HCT116 (cell line): ENCODE measurements around the gene OMP. TPM values are rescaled to one million over a fixed set of nuclear protein-coding genes. Genes with fewer than 3 reads are reported as not detected.

ENCODE experiments used
- ATAC-seq: fragments of 200-7000 bp; cut with Tn5 transposase; 2 replicates; pipeline ENCODE4 v1.9.1; 2020; ENCODE audit warnings: mild to moderate bottlenecking, moderate library complexity
- BruUV-seq: library from RNA; stranded (reverse); fragments of 400-500 nt; replicated peaks from 2 replicates; lab custom pipeline; 2021; lab: Mats Ljungman, UMichigan
- CTCF ChIA-PET: fragments of 300-600 bp; sonication (Branson Sonifier 250); formaldehyde crosslinking; loops from one replicate; lab custom pipeline; 2021; ENCODE audit warnings: antibody characterized with exemption; lab: Charles Lee
- POLR2A ChIA-PET: fragments of 300-600, 350-600 bp; sonication (Branson Sonifier 250); formaldehyde crosslinking; loops from one replicate; lab custom pipeline; 2021; ENCODE audit warnings: antibody characterized with exemption; lab: Charles Lee
- RAD21 ChIA-PET, 2 experiments: fragments of 300-600 bp; sonication (Branson Sonifier 250); formaldehyde crosslinking; loops; one replicate each; lab custom pipeline; 2023; ENCODE audit warnings: low total read pairs in 2 of 2; ENCODE audit not compliant: uncharacterized antibody in 2 of 2, unreplicated experiment in 2 of 2, low non-redundant PET in 1 of 2; lab: Charles Lee
- DNase-seq: peaks from one replicate; pipeline ENCODE4 v3.0.0-alpha.2; 2010; ENCODE audit warnings: low read depth, low spot score
- H2AFZ ChIP-seq: fragments of 200-600 bp; shearing (Covaris generic), sonication (generic); 2 replicates; pipeline ENCODE4 v1.6.1; 2017; ENCODE audit warnings: low read depth, mixed run types, mixed read lengths, antibody characterized with exemption, low read length; ENCODE audit not compliant: poor library complexity, severe bottlenecking
- H3K27ac ChIP-seq: 2 replicates; pipeline ENCODE4 v1.5.1; 2012; ENCODE audit warnings: low read depth, low read length
- H3K27me3 ChIP-seq: fragments of 200-600 bp; sonication (generic); 2 replicates; pipeline ENCODE4 v1.6.1; 2016; ENCODE audit warnings: mixed run types, low read length, mixed read lengths; ENCODE audit not compliant: insufficient read depth
- H3K36me3 ChIP-seq, 2 experiments: fragments of 200-500 bp in 1 of 2; fragments of 200-600 bp in 1 of 2; sonication (Bioruptor generic) in 1 of 2; sonication (generic) in 1 of 2; 2 replicates each; pipeline versions ENCODE4 v1.5.1 to v1.6.1; 2014 to 2016; ENCODE audit warnings: low read length in 2 of 2, inconsistent platforms in 1 of 2, mixed read lengths in 1 of 2, mixed run types in 1 of 2; ENCODE audit not compliant: insufficient read depth in 2 of 2, control insufficient read depth in 1 of 2
- H3K4me1 ChIP-seq, 2 experiments: fragments of 200-600 bp in 1 of 2; sonication (generic) in 1 of 2; 2 replicates each; pipeline versions ENCODE4 v1.5.1 to v1.6.1; 2012 to 2017; ENCODE audit warnings: low read length in 2 of 2, inconsistent platforms in 1 of 2, mild to moderate bottlenecking in 1 of 2, mixed read lengths in 1 of 2, mixed run types in 1 of 2, moderate library complexity in 1 of 2; ENCODE audit not compliant: insufficient read depth in 2 of 2, control insufficient read depth in 1 of 2
- H3K4me2 ChIP-seq: fragments of 200-600 bp; sonication (generic); 2 replicates; pipeline ENCODE4 v1.6.1; 2017; ENCODE audit warnings: mixed run types, low read length, mixed read lengths
- H3K4me3 ChIP-seq, 2 experiments: fragments of 200-600 bp in 1 of 2; sonication (generic) in 1 of 2; replicated peaks in 1 of 2; 2 replicates each; pipeline ENCODE4 v1.5.1; 2011 to 2016; ENCODE audit warnings: low read length in 2 of 2, control low read depth in 1 of 2, low read depth in 1 of 2, mild to moderate bottlenecking in 1 of 2, mixed read lengths in 1 of 2, mixed run types in 1 of 2
- H3K79me2 ChIP-seq: fragments of 200-600 bp; sonication (generic); 2 replicates; pipeline ENCODE4 v1.6.1; 2017; ENCODE audit warnings: mild to moderate bottlenecking, mixed run types, low read length, moderate library complexity, mixed read lengths; ENCODE audit not compliant: insufficient read depth
- H3K9ac ChIP-seq: fragments of 200-600 bp; sonication (generic); 2 replicates; pipeline ENCODE4 v1.6.1; 2016; ENCODE audit warnings: low read length, mixed read lengths
- H3K9me2 ChIP-seq: fragments of 200-600 bp; sonication (generic), shearing (Covaris generic); 2 replicates; pipeline ENCODE4 v1.6.1; 2017; ENCODE audit warnings: mixed run types, mild to moderate bottlenecking, moderate library complexity; ENCODE audit not compliant: insufficient read depth
- H3K9me3 ChIP-seq, 2 experiments: fragments of 200-500 bp in 1 of 2; fragments of 200-600 bp in 1 of 2; sonication (Bioruptor generic) in 1 of 2; sonication (generic) in 1 of 2; 2 replicates each; pipeline ENCODE4 v1.6.1; 2014 to 2017; ENCODE audit warnings: low read length in 2 of 2, mixed read lengths in 2 of 2, inconsistent platforms in 1 of 2, low read depth in 1 of 2, mild to moderate bottlenecking in 1 of 2, mixed run types in 1 of 2, moderate library complexity in 1 of 2; ENCODE audit not compliant: control insufficient read depth in 1 of 2, insufficient read depth in 1 of 2
- H4K20me1 ChIP-seq: fragments of 200-600 bp; sonication (generic), shearing (Covaris generic); 2 replicates; pipeline ENCODE4 v1.6.1; 2017; ENCODE audit warnings: mixed run types, mild to moderate bottlenecking, moderate library complexity; ENCODE audit not compliant: insufficient read depth
- CBX3 ChIP-seq: IDR thresholded peaks from 2 replicates; pipeline ENCODE4 v1.6.1; 2012; ENCODE audit warnings: low read depth
- EGR1 ChIP-seq: IDR thresholded peaks from 2 replicates; pipeline ENCODE4 v1.6.1; 2012; ENCODE audit warnings: low read depth
- ELF1 ChIP-seq: IDR thresholded peaks from 2 replicates; pipeline ENCODE4 v1.6.1; 2012; ENCODE audit warnings: low read depth, borderline replicate concordance
- EZH2 ChIP-seq: fragments of 200-600 bp; sonication (generic); IDR thresholded peaks from 2 replicates; pipeline ENCODE4 v1.6.1; 2017; ENCODE audit warnings: antibody characterized with exemption, mixed run types
- FOSL1 ChIP-seq: IDR thresholded peaks from 2 replicates; pipeline ENCODE4 v1.6.1; 2012; ENCODE audit warnings: low read depth
- JUND ChIP-seq: IDR thresholded peaks from 2 replicates; pipeline ENCODE4 v1.6.1; 2012
- MAX ChIP-seq: IDR thresholded peaks from 2 replicates; pipeline ENCODE4 v1.6.1; 2012
- POLR2A ChIP-seq: IDR thresholded peaks from 2 replicates; pipeline ENCODE4 v1.7.0; 2011; ENCODE audit warnings: borderline replicate concordance; ENCODE audit not compliant: insufficient read depth, insufficient read length; ENCODE audit errors: extremely low read depth
- POLR2AphosphoS5 ChIP-seq: IDR thresholded peaks from 2 replicates; pipeline ENCODE4 v1.6.1; 2011; ENCODE audit warnings: mild to moderate bottlenecking, low read depth, low read length, moderate library complexity
- SIN3A ChIP-seq: IDR thresholded peaks from 2 replicates; pipeline ENCODE4 v1.6.1; 2012; ENCODE audit warnings: low read depth
- SP1 ChIP-seq: IDR thresholded peaks from 2 replicates; pipeline ENCODE4 v1.6.1; 2012; ENCODE audit warnings: low read depth
- YY1 ChIP-seq: IDR thresholded peaks from 2 replicates; pipeline ENCODE4 v1.6.1; 2011; ENCODE audit warnings: low read length, low read depth, moderate library complexity, mild to moderate bottlenecking; ENCODE audit not compliant: insufficient replicate concordance; ENCODE audit errors: extremely low read depth
- ZBTB33 ChIP-seq: IDR thresholded peaks from 2 replicates; pipeline ENCODE4 v1.6.1; 2011; ENCODE audit warnings: mild to moderate bottlenecking, low read length, moderate library complexity; ENCODE audit not compliant: insufficient replicate concordance; ENCODE audit errors: extremely low read depth
- ZFX ChIP-seq: fragments of 450-650 bp; IDR thresholded peaks from 2 replicates; pipeline ENCODE4 v1.6.1; 2017
- ZNF274 ChIP-seq: fragments of 200-500 bp; sonication (Bioruptor generic); IDR thresholded peaks from 2 replicates; pipeline ENCODE4 v1.6.1; 2014; ENCODE audit warnings: mild to moderate bottlenecking, low read depth, low read length, inconsistent platforms
- intact Hi-C: fragments of 100-400 bp; cut with micrococcal nuclease; formaldehyde crosslinking; loops from 2 replicates; pipeline ENCODE4 v1.10.0; 2022
- total RNA-seq: library from RNA; stranded (reverse); gene quantifications from one replicate; pipeline ENCODE4 v1.2.1, GENCODE V29; 2021; ENCODE audit not compliant: unreplicated experiment
- TF ChIP-seq, protein P1 (sequence below), 3 experiments: fragments of 200-600 bp in 1 of 3; sonication (generic) in 1 of 3; IDR thresholded peaks in 2 of 3; conservative IDR thresholded peaks in 1 of 3; 2 replicates each; pipeline ENCODE4 v1.5.1; 2012 to 2017; ENCODE audit warnings: low read depth in 2 of 3, low read length in 2 of 3, antibody characterized with exemption in 1 of 3, borderline replicate concordance in 1 of 3, control low read depth in 1 of 3, mild to moderate bottlenecking in 1 of 3, mixed read lengths in 1 of 3, mixed run types in 1 of 3, moderate library complexity in 1 of 3; ENCODE audit not compliant: insufficient read depth in 1 of 3
- TF ChIP-seq, protein P2 (sequence below): IDR thresholded peaks from 2 replicates; pipeline ENCODE4 v1.6.1; 2012; ENCODE audit warnings: low read depth

The OMP gene
- total RNA-seq, 1 experiment from 2014 or later: not detected

- no TSS peak for BruUV-seq
- ChIA-PET POLR2A (no interaction called here), CTCF (interaction anchor here (1.5 kb wide), 1 partner anchor 13 kb away, joined by 5 read pairs; no protein-coding TSS in a partner anchor), RAD21 (no interaction called here)
- Histone ChIP-seq H3K4me2 (no peak overlapping the region), H3K79me2 (no peaks in the 10 kb centered on the region), H3K4me1 (no peaks in the 10 kb centered on the region), H3K9me2 (no peaks in the 10 kb centered on the region), H3K9me3 (peaks cover 4 to 13% of the 10 kb centered on the region in 2 experiments; a peak in 2 of 4 replicates), H3K4me3 (no peak overlapping the region), H3K9ac (no peak overlapping the region), H4K20me1 (no peaks in the 10 kb centered on the region), H3K36me3 (no peaks in the 10 kb centered on the region), H3K27ac (no peak overlapping the region), H3K27me3 (no peaks in the 10 kb centered on the region), H2AFZ (no peak overlapping the region)
- ATAC-seq: no peak
- no peak for DNase-seq
- intact Hi-C loops: no loop called here
- TF ChIP-seq CBX3 (no peak), ZBTB33 (no peak), EZH2 (no peak), ELF1 (no peak), JUND (no peak), SIN3A (no peak), POLR2AphosphoS5 (no peak), SP1 (no peak), EGR1 (no peak), POLR2A (no peak), YY1 (no peak), ZNF274 (no peak), MAX (no peak), ZFX (no peak), FOSL1 (no peak)
- TF ChIP-seq, protein P1, sequence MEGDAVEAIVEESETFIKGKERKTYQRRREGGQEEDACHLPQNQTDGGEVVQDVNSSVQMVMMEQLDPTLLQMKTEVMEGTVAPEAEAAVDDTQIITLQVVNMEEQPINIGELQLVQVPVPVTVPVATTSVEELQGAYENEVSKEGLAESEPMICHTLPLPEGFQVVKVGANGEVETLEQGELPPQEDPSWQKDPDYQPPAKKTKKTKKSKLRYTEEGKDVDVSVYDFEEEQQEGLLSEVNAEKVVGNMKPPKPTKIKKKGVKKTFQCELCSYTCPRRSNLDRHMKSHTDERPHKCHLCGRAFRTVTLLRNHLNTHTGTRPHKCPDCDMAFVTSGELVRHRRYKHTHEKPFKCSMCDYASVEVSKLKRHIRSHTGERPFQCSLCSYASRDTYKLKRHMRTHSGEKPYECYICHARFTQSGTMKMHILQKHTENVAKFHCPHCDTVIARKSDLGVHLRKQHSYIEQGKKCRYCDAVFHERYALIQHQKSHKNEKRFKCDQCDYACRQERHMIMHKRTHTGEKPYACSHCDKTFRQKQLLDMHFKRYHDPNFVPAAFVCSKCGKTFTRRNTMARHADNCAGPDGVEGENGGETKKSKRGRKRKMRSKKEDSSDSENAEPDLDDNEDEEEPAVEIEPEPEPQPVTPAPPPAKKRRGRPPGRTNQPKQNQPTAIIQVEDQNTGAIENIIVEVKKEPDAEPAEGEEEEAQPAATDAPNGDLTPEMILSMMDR (IDR thresholded peaks at IDR 0.05 in 2 of 3, conservative IDR thresholded peaks at IDR 0.05 in 1 of 3; ENCODE audit: borderline replicate concordance in 1 of 3, insufficient read depth in 1 of 3, low read depth in 2 of 3, low read length in 2 of 3): no peak
- TF ChIP-seq, protein P2, sequence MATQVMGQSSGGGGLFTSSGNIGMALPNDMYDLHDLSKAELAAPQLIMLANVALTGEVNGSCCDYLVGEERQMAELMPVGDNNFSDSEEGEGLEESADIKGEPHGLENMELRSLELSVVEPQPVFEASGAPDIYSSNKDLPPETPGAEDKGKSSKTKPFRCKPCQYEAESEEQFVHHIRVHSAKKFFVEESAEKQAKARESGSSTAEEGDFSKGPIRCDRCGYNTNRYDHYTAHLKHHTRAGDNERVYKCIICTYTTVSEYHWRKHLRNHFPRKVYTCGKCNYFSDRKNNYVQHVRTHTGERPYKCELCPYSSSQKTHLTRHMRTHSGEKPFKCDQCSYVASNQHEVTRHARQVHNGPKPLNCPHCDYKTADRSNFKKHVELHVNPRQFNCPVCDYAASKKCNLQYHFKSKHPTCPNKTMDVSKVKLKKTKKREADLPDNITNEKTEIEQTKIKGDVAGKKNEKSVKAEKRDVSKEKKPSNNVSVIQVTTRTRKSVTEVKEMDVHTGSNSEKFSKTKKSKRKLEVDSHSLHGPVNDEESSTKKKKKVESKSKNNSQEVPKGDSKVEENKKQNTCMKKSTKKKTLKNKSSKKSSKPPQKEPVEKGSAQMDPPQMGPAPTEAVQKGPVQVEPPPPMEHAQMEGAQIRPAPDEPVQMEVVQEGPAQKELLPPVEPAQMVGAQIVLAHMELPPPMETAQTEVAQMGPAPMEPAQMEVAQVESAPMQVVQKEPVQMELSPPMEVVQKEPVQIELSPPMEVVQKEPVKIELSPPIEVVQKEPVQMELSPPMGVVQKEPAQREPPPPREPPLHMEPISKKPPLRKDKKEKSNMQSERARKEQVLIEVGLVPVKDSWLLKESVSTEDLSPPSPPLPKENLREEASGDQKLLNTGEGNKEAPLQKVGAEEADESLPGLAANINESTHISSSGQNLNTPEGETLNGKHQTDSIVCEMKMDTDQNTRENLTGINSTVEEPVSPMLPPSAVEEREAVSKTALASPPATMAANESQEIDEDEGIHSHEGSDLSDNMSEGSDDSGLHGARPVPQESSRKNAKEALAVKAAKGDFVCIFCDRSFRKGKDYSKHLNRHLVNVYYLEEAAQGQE: no peak
Measured at GRCh38 chr11:77060234-77060633, 42.4 kb upstream of the OMP start.
